Liver (tissue), 9 donors: ENCODE measurements around the gene PPP1CC. TPM values are rescaled to one million over a fixed set of nuclear protein-coding genes. Genes with fewer than 3 reads are reported as not detected.
"Not testable (repeated sequence)": the region's sequence is repeated elsewhere in the genome, so short reads cannot be mapped to it uniquely, and the experiment has no call there.

Experiments
- DNase-seq: peaks from one replicate; pipeline ENCODE4 v3.0.0-alpha.2; 2017; ENCODE audit warnings: low spot score
- H3K27ac ChIP-seq, 2 donors: one replicate each; pipeline ENCODE4 v1.7.0; 2013; ENCODE audit warnings: inconsistent platforms in 2 of 2, low read length in 2 of 2, control low read depth in 1 of 2, low read depth in 1 of 2, mild to moderate bottlenecking in 1 of 2
- H3K27me3 ChIP-seq, 4 donors: one replicate each; pipeline versions ENCODE4 v1.6.1 to v1.7.0; 2013; ENCODE audit warnings: low read length in 3 of 4, inconsistent platforms in 1 of 4, mild to moderate bottlenecking in 1 of 4, moderate library complexity in 1 of 4; ENCODE audit not compliant: control insufficient read depth in 4 of 4, insufficient read depth in 4 of 4
- H3K36me3 ChIP-seq, 4 donors: one replicate each; pipeline versions ENCODE4 v1.6.1 to v1.7.0; 2013; ENCODE audit warnings: low read length in 3 of 4, mild to moderate bottlenecking in 3 of 4, low read depth in 1 of 4, moderate library complexity in 1 of 4; ENCODE audit not compliant: control insufficient read depth in 4 of 4, insufficient read depth in 3 of 4
- H3K4me1 ChIP-seq, 4 donors: one replicate each; pipeline versions ENCODE4 v1.6.1 to v1.7.0; 2013; ENCODE audit warnings: low read length in 3 of 4, mild to moderate bottlenecking in 3 of 4, moderate library complexity in 1 of 4; ENCODE audit not compliant: control insufficient read depth in 4 of 4, insufficient read depth in 4 of 4
- H3K4me3 ChIP-seq, 3 donors: one replicate each; pipeline versions ENCODE4 v1.6.1 to v1.7.0; 2013; ENCODE audit warnings: low read length in 3 of 3, control low read depth in 1 of 3, low read depth in 1 of 3, mild to moderate bottlenecking in 1 of 3
- H3K9ac ChIP-seq, 2 donors: one replicate each; pipeline ENCODE4 v1.7.0; 2013; ENCODE audit warnings: low read length in 2 of 2, mild to moderate bottlenecking in 2 of 2, moderate library complexity in 2 of 2, control low read depth in 1 of 2, low read depth in 1 of 2
- H3K9me3 ChIP-seq, 4 donors: one replicate each; pipeline versions ENCODE4 v1.6.1 to v1.7.0; 2013; ENCODE audit warnings: low read length in 3 of 4; ENCODE audit not compliant: control insufficient read depth in 4 of 4
- ATF3 ChIP-seq: IDR thresholded peaks from 2 replicates; pipeline ENCODE4 v1.6.1; 2016; ENCODE audit warnings: antibody characterized with exemption
- EGR1 ChIP-seq, 2 donors: IDR thresholded peaks; 2 replicates each; pipeline ENCODE4 v1.6.1; 2016 to 2018; ENCODE audit warnings: antibody characterized with exemption in 2 of 2, low read depth in 2 of 2
- FOXA1 ChIP-seq: IDR thresholded peaks from 2 replicates; pipeline ENCODE4 v1.6.1; 2016; ENCODE audit warnings: antibody characterized with exemption
- FOXA2 ChIP-seq: IDR thresholded peaks from 2 replicates; pipeline ENCODE4 v1.6.1; 2016; ENCODE audit warnings: antibody characterized with exemption
- GABPA ChIP-seq, 2 donors: IDR thresholded peaks in 1 of 2; conservative IDR thresholded peaks in 1 of 2; 2 replicates each; pipeline ENCODE4 v1.6.1; 2016; ENCODE audit warnings: antibody characterized with exemption in 2 of 2, mild to moderate bottlenecking in 1 of 2, moderate library complexity in 1 of 2
- HNF4A ChIP-seq, 2 donors: conservative IDR thresholded peaks; 2 replicates each; pipeline ENCODE4 v1.6.1; 2016; ENCODE audit warnings: antibody characterized with exemption in 2 of 2, mild to moderate bottlenecking in 2 of 2
- HNF4G ChIP-seq: IDR thresholded peaks from 2 replicates; pipeline ENCODE4 v1.6.1; 2016; ENCODE audit warnings: antibody characterized with exemption
- JUND ChIP-seq, 2 donors: IDR thresholded peaks; 2 replicates each; pipeline ENCODE4 v1.6.1; 2016; ENCODE audit warnings: antibody characterized with exemption in 2 of 2
- NR2F2 ChIP-seq: IDR thresholded peaks from 2 replicates; pipeline ENCODE4 v1.6.1; 2016; ENCODE audit warnings: antibody characterized with exemption
- RAD21 ChIP-seq, 2 donors: IDR thresholded peaks; 2 replicates each; pipeline ENCODE4 v1.6.1; 2016; ENCODE audit warnings: antibody characterized with exemption in 2 of 2, mild to moderate bottlenecking in 2 of 2
- RXRA ChIP-seq, 2 donors: IDR thresholded peaks; 2 replicates each; pipeline ENCODE4 v1.6.1; 2017 to 2018; ENCODE audit warnings: antibody characterized with exemption in 2 of 2, mild to moderate bottlenecking in 1 of 2
- SP1 ChIP-seq: IDR thresholded peaks from 2 replicates; pipeline ENCODE4 v1.6.1; 2018; ENCODE audit warnings: antibody characterized with exemption, mild to moderate bottlenecking
- TAF1 ChIP-seq: conservative IDR thresholded peaks from 2 replicates; pipeline ENCODE4 v1.6.1; 2016; ENCODE audit warnings: antibody characterized with exemption, mild to moderate bottlenecking
- YY1 ChIP-seq: IDR thresholded peaks from 2 replicates; pipeline ENCODE4 v1.6.1; 2016; ENCODE audit warnings: antibody characterized with exemption, mild to moderate bottlenecking
- WGBS: extraction: QIAGEN DNeasy Blood & Tissue Kit; methylation state at CpG from one replicate; pipeline ENCODE4 v1.1.7; 2013; 5-methylcytosine and 5-hydroxymethylcytosine counted together
- polyA plus RNA-seq, 2 donors: library from polyadenylated mRNA; stranded (reverse) in 1 of 2; unstranded in 1 of 2; fragments of 200-250 nt in 1 of 2; fragments of >200 nt in 1 of 2; fragmentation: Nextera tagmentation in 1 of 2; extraction: Ambion mirVana in 1 of 2; gene quantifications; one replicate each; pipeline versions ENCODE4 v1.2.1 to v1.2.3, GENCODE V29; 2013 to 2015
- total RNA-seq, 2 donors: library from RNA; depleted of rRNA; stranded (reverse); fragments of >200 nt; gene quantifications; one replicate each; pipeline ENCODE4 v1.2.3, GENCODE V29; 2014
- TF ChIP-seq, protein P1 (sequence below): IDR thresholded peaks from 2 replicates; pipeline ENCODE4 v1.6.1; 2016; ENCODE audit warnings: antibody characterized with exemption, mild to moderate bottlenecking
- TF ChIP-seq, protein P2 (sequence below): IDR thresholded peaks from 2 replicates; pipeline ENCODE4 v1.6.1; 2016; ENCODE audit warnings: antibody characterized with exemption
- TF ChIP-seq, protein P3 (sequence below): fragments of 150-350 bp; IDR thresholded peaks from 2 replicates; pipeline ENCODE4 v1.5.1; 2017; ENCODE audit warnings: improper control_type of control experiment, low read depth, low read length; ENCODE audit not compliant: missing input control
- TF ChIP-seq, protein P4 (sequence below): IDR thresholded peaks from 2 replicates; pipeline ENCODE4 v1.6.1; 2016; ENCODE audit warnings: antibody characterized with exemption
- donor health status: healthy.
- donor health status: healthy.
- donor health status: healthy.
- donor health status: healthy.
- donor health status: healthy.

Gene PPP1CC
- total and polyA plus RNA-seq, 4 donors, result 22.1 to 73.2 (median 36.0) TPM

GRCh38 chr12:110766311-110767154 is 23.8 kb upstream of the PPP1CC start:
- Histone ChIP-seq H3K4me1 (peaks cover 0 to 5% (median 3%) of the 10 kb centered on the region in 4 donors), H3K27ac (no peak overlapping the region), H3K9me3 (no peaks in the 10 kb centered on the region), H3K36me3 (no peaks in the 10 kb centered on the region), H3K27me3 (no peaks in the 10 kb centered on the region), H3K4me3 (no peak overlapping the region), H3K9ac (no peak overlapping the region)
- no peak for TF ChIP-seq NR2F2
- TF ChIP-seq, protein P1, sequence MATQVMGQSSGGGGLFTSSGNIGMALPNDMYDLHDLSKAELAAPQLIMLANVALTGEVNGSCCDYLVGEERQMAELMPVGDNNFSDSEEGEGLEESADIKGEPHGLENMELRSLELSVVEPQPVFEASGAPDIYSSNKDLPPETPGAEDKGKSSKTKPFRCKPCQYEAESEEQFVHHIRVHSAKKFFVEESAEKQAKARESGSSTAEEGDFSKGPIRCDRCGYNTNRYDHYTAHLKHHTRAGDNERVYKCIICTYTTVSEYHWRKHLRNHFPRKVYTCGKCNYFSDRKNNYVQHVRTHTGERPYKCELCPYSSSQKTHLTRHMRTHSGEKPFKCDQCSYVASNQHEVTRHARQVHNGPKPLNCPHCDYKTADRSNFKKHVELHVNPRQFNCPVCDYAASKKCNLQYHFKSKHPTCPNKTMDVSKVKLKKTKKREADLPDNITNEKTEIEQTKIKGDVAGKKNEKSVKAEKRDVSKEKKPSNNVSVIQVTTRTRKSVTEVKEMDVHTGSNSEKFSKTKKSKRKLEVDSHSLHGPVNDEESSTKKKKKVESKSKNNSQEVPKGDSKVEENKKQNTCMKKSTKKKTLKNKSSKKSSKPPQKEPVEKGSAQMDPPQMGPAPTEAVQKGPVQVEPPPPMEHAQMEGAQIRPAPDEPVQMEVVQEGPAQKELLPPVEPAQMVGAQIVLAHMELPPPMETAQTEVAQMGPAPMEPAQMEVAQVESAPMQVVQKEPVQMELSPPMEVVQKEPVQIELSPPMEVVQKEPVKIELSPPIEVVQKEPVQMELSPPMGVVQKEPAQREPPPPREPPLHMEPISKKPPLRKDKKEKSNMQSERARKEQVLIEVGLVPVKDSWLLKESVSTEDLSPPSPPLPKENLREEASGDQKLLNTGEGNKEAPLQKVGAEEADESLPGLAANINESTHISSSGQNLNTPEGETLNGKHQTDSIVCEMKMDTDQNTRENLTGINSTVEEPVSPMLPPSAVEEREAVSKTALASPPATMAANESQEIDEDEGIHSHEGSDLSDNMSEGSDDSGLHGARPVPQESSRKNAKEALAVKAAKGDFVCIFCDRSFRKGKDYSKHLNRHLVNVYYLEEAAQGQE, result no peak
- TF ChIP-seq, protein P2, sequence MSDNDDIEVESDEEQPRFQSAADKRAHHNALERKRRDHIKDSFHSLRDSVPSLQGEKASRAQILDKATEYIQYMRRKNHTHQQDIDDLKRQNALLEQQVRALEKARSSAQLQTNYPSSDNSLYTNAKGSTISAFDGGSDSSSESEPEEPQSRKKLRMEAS, result no peak
- TF ChIP-seq RAD21 (IDR thresholded peaks at IDR 0.05), result no peak
- TF ChIP-seq HNF4A (conservative IDR thresholded peaks at IDR 0.05), result no peak
- no peak for TF ChIP-seq SP1
- no peak for TF ChIP-seq YY1
- no peak for TF ChIP-seq RXRA (IDR thresholded peaks at IDR 0.05)
- TF ChIP-seq, protein P3, sequence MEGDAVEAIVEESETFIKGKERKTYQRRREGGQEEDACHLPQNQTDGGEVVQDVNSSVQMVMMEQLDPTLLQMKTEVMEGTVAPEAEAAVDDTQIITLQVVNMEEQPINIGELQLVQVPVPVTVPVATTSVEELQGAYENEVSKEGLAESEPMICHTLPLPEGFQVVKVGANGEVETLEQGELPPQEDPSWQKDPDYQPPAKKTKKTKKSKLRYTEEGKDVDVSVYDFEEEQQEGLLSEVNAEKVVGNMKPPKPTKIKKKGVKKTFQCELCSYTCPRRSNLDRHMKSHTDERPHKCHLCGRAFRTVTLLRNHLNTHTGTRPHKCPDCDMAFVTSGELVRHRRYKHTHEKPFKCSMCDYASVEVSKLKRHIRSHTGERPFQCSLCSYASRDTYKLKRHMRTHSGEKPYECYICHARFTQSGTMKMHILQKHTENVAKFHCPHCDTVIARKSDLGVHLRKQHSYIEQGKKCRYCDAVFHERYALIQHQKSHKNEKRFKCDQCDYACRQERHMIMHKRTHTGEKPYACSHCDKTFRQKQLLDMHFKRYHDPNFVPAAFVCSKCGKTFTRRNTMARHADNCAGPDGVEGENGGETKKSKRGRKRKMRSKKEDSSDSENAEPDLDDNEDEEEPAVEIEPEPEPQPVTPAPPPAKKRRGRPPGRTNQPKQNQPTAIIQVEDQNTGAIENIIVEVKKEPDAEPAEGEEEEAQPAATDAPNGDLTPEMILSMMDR, result no peak
- no peak for TF ChIP-seq GABPA (IDR thresholded peaks at IDR 0.05 in 1 of 2, conservative IDR thresholded peaks at IDR 0.05 in 1 of 2)
- no peak for TF ChIP-seq TAF1
- no peak for TF ChIP-seq JUND (IDR thresholded peaks at IDR 0.05)
- no peak for TF ChIP-seq ATF3
- TF ChIP-seq FOXA2, result no peak
- no peak for TF ChIP-seq FOXA1
- no peak for TF ChIP-seq HNF4G
- no peak for TF ChIP-seq EGR1 (IDR thresholded peaks at IDR 0.05; ENCODE audit: low read depth in 2 of 2)
- TF ChIP-seq, protein P4, sequence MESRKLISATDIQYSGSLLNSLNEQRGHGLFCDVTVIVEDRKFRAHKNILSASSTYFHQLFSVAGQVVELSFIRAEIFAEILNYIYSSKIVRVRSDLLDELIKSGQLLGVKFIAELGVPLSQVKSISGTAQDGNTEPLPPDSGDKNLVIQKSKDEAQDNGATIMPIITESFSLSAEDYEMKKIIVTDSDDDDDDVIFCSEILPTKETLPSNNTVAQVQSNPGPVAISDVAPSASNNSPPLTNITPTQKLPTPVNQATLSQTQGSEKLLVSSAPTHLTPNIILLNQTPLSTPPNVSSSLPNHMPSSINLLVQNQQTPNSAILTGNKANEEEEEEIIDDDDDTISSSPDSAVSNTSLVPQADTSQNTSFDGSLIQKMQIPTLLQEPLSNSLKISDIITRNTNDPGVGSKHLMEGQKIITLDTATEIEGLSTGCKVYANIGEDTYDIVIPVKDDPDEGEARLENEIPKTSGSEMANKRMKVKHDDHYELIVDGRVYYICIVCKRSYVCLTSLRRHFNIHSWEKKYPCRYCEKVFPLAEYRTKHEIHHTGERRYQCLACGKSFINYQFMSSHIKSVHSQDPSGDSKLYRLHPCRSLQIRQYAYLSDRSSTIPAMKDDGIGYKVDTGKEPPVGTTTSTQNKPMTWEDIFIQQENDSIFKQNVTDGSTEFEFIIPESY, result no peak
- 66% methylated on average over 7 of the region's 7 CpGs for WGBS
- DNase-seq, result no peak

GRCh38 chr12:110765572-110765971 is 22.9 kb upstream of the PPP1CC start:
- not testable (repeated sequence) for H3K27me3 ChIP-seq, H3K27ac ChIP-seq, H3K4me3 ChIP-seq, DNase-seq, H3K9ac ChIP-seq, H3K4me1 ChIP-seq, H3K9me3 ChIP-seq, H3K36me3 ChIP-seq
- WGBS, result 91% methylated on average over 3 of the region's 3 CpGs
